Mammary epithelial cell (primary cell): ENCODE data around the gene DIS3.

Source experiments
- EZH2 ChIP-seq: IDR thresholded peaks from 2 replicates; pipeline ENCODE4 v1.6.1; 2012; ENCODE audit warnings: low read length, inconsistent platforms, borderline replicate concordance
- TF ChIP-seq, protein P1 (sequence below), 2 donors: IDR thresholded peaks in 1 of 2; conservative IDR thresholded peaks in 1 of 2; 2 replicates each; pipeline ENCODE4 v1.5.1; 2011 to 2012; ENCODE audit warnings: inconsistent platforms in 2 of 2, low read length in 2 of 2, mild to moderate bottlenecking in 2 of 2, control low read depth in 1 of 2, low read depth in 1 of 2; ENCODE audit not compliant: insufficient read depth in 1 of 2; ENCODE audit errors: extremely low read depth in 1 of 2

DNA sequence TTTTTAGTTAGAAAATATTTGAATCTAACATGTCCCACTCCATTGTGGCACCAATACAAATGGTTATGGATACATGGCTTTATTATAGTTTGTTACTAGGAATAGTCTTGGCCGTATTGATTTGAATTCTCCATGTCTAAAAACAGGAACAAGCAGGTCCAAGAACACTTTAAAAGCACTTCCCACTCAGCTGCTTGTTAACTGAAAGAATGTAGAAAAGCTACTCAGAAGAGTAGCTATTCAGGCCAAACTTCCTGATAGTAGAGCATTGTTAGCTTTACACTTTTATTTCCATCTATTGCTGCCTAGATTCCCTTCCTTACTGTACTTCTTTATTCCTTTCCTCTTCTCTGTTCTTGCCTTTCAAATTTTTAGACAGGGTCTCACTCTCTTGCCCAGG, 7.1 kb upstream of the DIS3 start:
- TF ChIP-seq, protein P1, sequence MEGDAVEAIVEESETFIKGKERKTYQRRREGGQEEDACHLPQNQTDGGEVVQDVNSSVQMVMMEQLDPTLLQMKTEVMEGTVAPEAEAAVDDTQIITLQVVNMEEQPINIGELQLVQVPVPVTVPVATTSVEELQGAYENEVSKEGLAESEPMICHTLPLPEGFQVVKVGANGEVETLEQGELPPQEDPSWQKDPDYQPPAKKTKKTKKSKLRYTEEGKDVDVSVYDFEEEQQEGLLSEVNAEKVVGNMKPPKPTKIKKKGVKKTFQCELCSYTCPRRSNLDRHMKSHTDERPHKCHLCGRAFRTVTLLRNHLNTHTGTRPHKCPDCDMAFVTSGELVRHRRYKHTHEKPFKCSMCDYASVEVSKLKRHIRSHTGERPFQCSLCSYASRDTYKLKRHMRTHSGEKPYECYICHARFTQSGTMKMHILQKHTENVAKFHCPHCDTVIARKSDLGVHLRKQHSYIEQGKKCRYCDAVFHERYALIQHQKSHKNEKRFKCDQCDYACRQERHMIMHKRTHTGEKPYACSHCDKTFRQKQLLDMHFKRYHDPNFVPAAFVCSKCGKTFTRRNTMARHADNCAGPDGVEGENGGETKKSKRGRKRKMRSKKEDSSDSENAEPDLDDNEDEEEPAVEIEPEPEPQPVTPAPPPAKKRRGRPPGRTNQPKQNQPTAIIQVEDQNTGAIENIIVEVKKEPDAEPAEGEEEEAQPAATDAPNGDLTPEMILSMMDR (conservative IDR thresholded peaks at IDR 0.05 in 1 of 2, IDR thresholded peaks at IDR 0.05 in 1 of 2; ENCODE audit: extremely low read depth in 1 of 2, insufficient read depth in 1 of 2, low read depth in 1 of 2, low read length in 2 of 2): no peak
- no peak for TF ChIP-seq EZH2
